Heart right ventricle (tissue), 16 donors: ENCODE data around the gene PRR16. TPM values are rescaled to one million over a fixed set of nuclear protein-coding genes. Genes with fewer than 3 reads are reported as not detected.

Experiments
- ATAC-seq, 8 donors: fragments of 200-7000 bp; cut with Tn5 transposase; one replicate each; pipeline ENCODE4 v1.9.1; 2020; ENCODE audit warnings: mild to moderate bottlenecking in 8 of 8, moderate library complexity in 8 of 8, moderate number of reproducible peaks in 1 of 8
- DNase-seq, 2 donors: peaks; one replicate each; pipeline ENCODE4 v3.0.0-alpha.2; 2020
- H3K27ac ChIP-seq, 10 donors: fragments of 200-600 bp; sonication (generic) in 2 of 10; one replicate each; pipeline versions ENCODE4 v1.5.0 to v1.8.0; 2020 to 2022; ENCODE audit warnings: mild to moderate bottlenecking in 3 of 10
- H3K27me3 ChIP-seq, 7 donors: fragments of 200-600 bp; one replicate each; pipeline ENCODE4 v1.8.0; 2021 to 2022; ENCODE audit warnings: mild to moderate bottlenecking in 2 of 7
- H3K36me3 ChIP-seq, 9 donors: fragments of 200-600 bp; sonication (generic) in 1 of 9; one replicate each; pipeline versions ENCODE4 v1.5.0 to v1.8.0; 2020 to 2022; ENCODE audit warnings: mild to moderate bottlenecking in 2 of 9
- H3K4me1 ChIP-seq, 9 donors: fragments of 200-600 bp; sonication (generic) in 1 of 9; one replicate each; pipeline versions ENCODE4 v1.5.0 to v1.8.0; 2020 to 2022; ENCODE audit warnings: mild to moderate bottlenecking in 4 of 9
- H3K4me3 ChIP-seq, 10 donors: fragments of 200-600 bp; sonication (generic) in 2 of 10; one replicate each; pipeline versions ENCODE4 v1.5.0 to v1.8.0; 2020 to 2022; ENCODE audit warnings: mild to moderate bottlenecking in 7 of 10, moderate library complexity in 2 of 10
- H3K9me3 ChIP-seq, 11 donors: fragments of 200-600 bp in 10 of 11; sonication (generic) in 2 of 11; one replicate each; pipeline versions ENCODE4 v1.5.0 to v1.8.0; 2013 to 2022; ENCODE audit warnings: mild to moderate bottlenecking in 2 of 11, control low read depth in 1 of 11, moderate library complexity in 1 of 11
- CTCF ChIP-seq, 9 donors: fragments of 200-600 bp; sonication (generic) in 2 of 9; IDR thresholded peaks; one replicate each; pipeline versions ENCODE4 v1.5.0 to v1.8.0; 2021 to 2022; ENCODE audit warnings: antibody characterized with exemption in 9 of 9, mild to moderate bottlenecking in 5 of 9, moderate library complexity in 1 of 9
- WGBS, 2 donors: extraction: QIAGEN DNeasy Blood & Tissue Kit; methylation state at CpG; one replicate each; pipeline ENCODE4 v1.1.7; 2013; ENCODE audit warnings: inconsistent platforms in 1 of 2; 5-methylcytosine and 5-hydroxymethylcytosine counted together
- intact Hi-C, 10 donors: fragments of 100-400 bp; cut with DNase I; formaldehyde crosslinking; loops; one replicate each; pipeline versions ENCODE4 v1.11.1 to v1.14.2; 2022
- polyA plus RNA-seq, 2 donors: library from polyadenylated mRNA; stranded (reverse); fragments of 200-250 nt; gene quantifications; one replicate each; pipeline ENCODE4 v1.2.3, GENCODE V29; 2013
- total RNA-seq, 10 donors: library from RNA; stranded (reverse); fragmentation: NEBNext Ultra II Directional in 3 of 10; extraction: Animal tissue kit (Norgen Biotek cat#: 25700) in 3 of 10; gene quantifications; one replicate each; pipeline versions ENCODE4 v1.2.1 to v1.2.4, GENCODE V29; 2021 to 2023
- donor health status: Arrhythmogenic right ventricular cardiomyopathy.
- donor health status: ischemic (EF 13 %, LVEDD 7.1; RV severe dilation, severe dysfunction).
- donor health status: healthy with polysubstance abuse.
- donor health status: DM: no; HTN: yes; CAD: no.
- donor health status: DM: no; HTN: no; CAD: no.
- donor health status: ischemic (EF 25% LVEDD 6.9; RV normal size, moderate dysfunction).
- donor health status: ischemic (EF 25% LVEDD 5.7; RV mildly dilated, moderate dysfunction).
- donor health status: healthy.
- donor health status: DM: yes; HTN: yes; CAD: no.
- donor health status: Ischemic cardiomyopathy.
- donor health status: ischemic (EF 35%, LVEDD 5.7; RV mildly dilated, moderate dysfunction).
- donor health status: nonischemic (EF 11% LVEDD 7.7; RV severe dilation, severe dysfunction).
- donor health status: DM: yes; HTN: yes; CAD: no.
- donor health status: PGD.
- donor health status: ischemic (EF 29% LVEDD 5.4; RV normal size, mild dysfunction).
- donor health status: nonischemic (EF 23%, LVEDD 6.1; RV moderate dilation, normal function).

The PRR16 gene
- total and polyA plus RNA-seq, 12 donors = 5.3 to 22.9 (median 10.4) TPM

- Histone ChIP-seq H3K27me3 (no peaks in the 10 kb centered on the region), H3K4me3 (no peak overlapping the region), H3K4me1 (peaks cover 0 to 28% (median 12%) of the 10 kb centered on the region in 9 donors), H3K36me3 (no peaks in the 10 kb centered on the region), H3K9me3 (peaks cover 0 to 6% (median 0%) of the 10 kb centered on the region in 11 donors), H3K27ac (peak overlapping the region in 2 of 10 donors; percentile 13 to 26)
- DNase-seq = peak in 1 of 2 donors; percentile 4
- peak in 4 of 8 donors; percentile 44 to 64 (median 48) for ATAC-seq
- TF ChIP-seq CTCF (IDR thresholded peaks at IDR 0.05) = no peak
- WGBS, 2 donors = 34 to 47% methylated on average over 2 of the region's 2 CpGs
- intact Hi-C loops = no loop called here
Measured at GRCh38 chr5:120538644-120539043, 74.5 kb downstream of the PRR16 start.

GRCh38 chr5:120539471-120539870 lies 75.4 kb downstream of the PRR16 start:
- WGBS, 2 donors = 57% methylated on average over 1 of the region's 1 CpG
- Histone ChIP-seq H3K4me3 (no peak overlapping the region), H3K36me3 (no peaks in the 10 kb centered on the region), H3K4me1 (peaks cover 0 to 28% (median 16%) of the 10 kb centered on the region in 9 donors), H3K9me3 (peaks cover 0 to 6% (median 0%) of the 10 kb centered on the region in 11 donors), H3K27me3 (no peaks in the 10 kb centered on the region), H3K27ac (no peak overlapping the region)
- TF ChIP-seq CTCF (IDR thresholded peaks at IDR 0.05) = no peak
- ATAC-seq (no peak), DNase-seq (no peak)
- intact Hi-C loops = no loop called here

- no peak overlapping the region for H3K27ac ChIP-seq
- WGBS, 2 donors = 56 to 77% methylated on average over 2 of the region's 2 CpGs
- peaks cover 0 to 6% (median 0%) of the 10 kb centered on the region in 11 donors for H3K9me3 ChIP-seq
- no peak for DNase-seq
- ATAC-seq = no peak
- H3K4me3 ChIP-seq = no peak overlapping the region
- intact Hi-C loops = no loop called here
- H3K4me1 ChIP-seq = peaks cover 0 to 28% (median 16%) of the 10 kb centered on the region in 9 donors
- H3K36me3 ChIP-seq = no peaks in the 10 kb centered on the region
- no peaks in the 10 kb centered on the region for H3K27me3 ChIP-seq
- no peak for TF ChIP-seq CTCF (IDR thresholded peaks at IDR 0.05)
Measured at GRCh38 chr5:120540097-120540496, 76.0 kb downstream of the PRR16 start.

GRCh38 chr5:120544043-120544442 lies 79.9 kb downstream of the PRR16 start:
- Histone ChIP-seq H3K27ac (peak overlapping the region in 1 of 10 donors; percentile 16), H3K4me1 (peaks cover 0 to 24% (median 10%) of the 10 kb centered on the region in 9 donors), H3K36me3 (no peaks in the 10 kb centered on the region), H3K27me3 (no peaks in the 10 kb centered on the region), H3K4me3 (no peak overlapping the region), H3K9me3 (no peaks in the 10 kb centered on the region)
- WGBS, 2 donors = 81 to 95% methylated on average over 2 of the region's 2 CpGs
- TF ChIP-seq CTCF (IDR thresholded peaks at IDR 0.05) = no peak
- ATAC-seq = peak in 3 of 8 donors; percentile 33 to 67 (median 55)
- DNase-seq = no peak
- intact Hi-C loops = no loop called here
